GM19035 (cell line): ENCODE measurements around the gene CPA2.

Source experiments
- ATAC-seq: cut with Tn5 transposase; IDR thresholded peaks from one replicate; pipeline ENCODE4 v1.9.1; 2021; ENCODE audit not compliant: unreplicated experiment

Gene CPA2

DNA sequence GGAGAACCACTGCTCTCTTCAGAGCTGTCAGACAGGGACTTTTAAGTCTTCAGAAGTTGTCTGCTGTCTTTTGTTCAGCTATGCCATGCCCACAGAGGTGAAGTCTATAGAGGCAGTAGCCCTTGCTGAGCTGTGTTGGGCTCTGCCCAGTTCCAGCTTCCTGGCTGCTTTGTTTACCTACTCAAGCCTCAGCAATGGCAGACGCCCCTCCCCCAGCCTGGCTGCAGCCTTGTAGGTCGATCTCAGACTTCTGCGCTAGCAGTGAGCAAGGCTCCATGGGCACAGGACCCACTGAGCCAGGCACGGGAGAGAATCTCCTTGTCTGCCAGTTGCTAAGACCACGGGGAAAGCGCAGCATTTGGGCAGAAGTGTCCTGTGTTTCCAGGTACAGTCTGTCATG, 12.1 kb upstream of the CPA2 start:
- ATAC-seq = no peak

DNA sequence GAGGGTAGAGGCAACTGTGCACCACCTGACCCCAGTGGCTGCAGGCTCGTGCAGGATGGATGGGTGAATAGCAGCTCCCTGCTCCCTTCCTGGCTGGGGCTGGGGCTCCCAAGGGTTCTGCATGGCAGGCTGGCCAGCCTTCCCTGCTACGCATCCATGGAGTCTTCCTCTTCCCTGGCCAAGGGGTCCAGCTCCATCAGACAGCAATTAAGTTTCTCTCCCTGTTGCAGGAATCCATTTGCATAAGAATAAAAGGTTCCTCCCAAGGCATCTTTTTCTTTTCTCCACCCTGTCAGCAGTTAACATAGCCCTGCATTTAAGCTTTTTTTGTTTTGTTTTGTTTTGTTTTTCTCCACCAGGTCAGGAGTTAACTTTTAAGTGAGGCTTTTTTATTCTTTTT, 10.0 kb upstream of the CPA2 start:
- ATAC-seq = no peak

DNA sequence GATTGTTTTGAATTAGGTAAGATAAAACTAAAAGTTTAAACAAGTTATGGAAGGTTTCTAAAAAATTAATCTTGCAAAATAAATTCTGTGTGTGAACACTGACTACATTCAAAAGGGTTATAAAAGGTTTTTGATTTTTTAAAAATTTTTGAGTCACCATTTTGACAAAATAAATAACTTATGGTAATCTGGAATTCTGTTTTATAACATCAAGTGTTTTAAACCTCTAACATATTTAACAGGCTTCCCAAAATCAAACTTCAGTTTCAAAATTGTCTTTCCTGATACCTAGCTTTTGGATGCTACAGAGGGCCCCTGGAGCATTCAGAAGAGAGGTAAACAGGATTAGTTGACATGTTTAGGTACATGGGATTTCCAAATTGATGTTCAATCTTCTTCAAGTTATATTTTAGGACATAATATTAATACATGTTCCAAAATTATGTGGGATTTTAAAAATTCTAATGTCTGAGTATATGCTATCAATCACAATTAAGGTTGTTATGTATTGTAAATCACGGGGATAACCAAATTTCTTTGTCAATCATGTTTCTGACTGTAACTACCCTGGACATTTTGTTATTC, 8.1 kb upstream of the CPA2 start:
- ATAC-seq = no peak

DNA sequence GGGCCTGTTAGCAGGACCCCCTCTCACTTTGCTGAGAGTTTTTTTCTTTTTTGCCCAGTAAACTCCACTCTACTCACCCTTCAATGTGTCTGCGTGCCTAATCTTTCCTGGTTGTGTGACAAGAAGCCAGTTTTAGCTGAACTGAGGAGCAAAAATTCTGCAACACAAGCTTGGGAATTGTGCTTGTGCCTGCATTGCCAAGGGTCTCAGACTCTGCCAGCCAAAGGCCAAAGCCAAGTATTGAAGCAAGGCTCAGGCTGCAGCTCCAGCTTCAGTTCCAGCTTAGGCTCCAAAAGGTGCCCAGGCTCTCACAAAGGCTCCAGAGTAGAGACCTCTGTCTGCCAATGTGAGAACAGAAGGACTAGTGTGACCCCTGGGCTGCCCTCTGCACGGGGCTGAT, 4.2 kb upstream of the CPA2 start:
- ATAC-seq = no peak

- ATAC-seq = no peak
Observed at GRCh38 chr7:130263130-130263529, 3.5 kb upstream of the CPA2 start.

DNA sequence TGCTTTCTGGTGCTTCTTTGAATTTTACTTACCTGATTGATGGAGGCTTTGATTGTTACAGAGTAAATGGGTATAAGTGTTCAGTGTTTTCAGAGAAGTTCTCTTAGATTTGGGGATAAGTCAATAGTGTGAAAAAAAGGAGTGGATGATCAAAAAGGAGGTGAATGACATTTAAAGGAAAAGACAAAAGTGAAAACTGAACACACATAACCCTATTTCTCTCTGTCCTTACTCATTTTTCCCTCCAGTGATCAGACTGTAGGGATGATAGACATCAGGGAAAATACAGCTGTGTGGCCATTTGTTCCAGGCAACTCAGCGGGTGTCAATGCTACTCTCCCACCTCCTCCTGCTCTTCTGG, 278 bp downstream of the CPA2 start:
- no peak for ATAC-seq

DNA sequence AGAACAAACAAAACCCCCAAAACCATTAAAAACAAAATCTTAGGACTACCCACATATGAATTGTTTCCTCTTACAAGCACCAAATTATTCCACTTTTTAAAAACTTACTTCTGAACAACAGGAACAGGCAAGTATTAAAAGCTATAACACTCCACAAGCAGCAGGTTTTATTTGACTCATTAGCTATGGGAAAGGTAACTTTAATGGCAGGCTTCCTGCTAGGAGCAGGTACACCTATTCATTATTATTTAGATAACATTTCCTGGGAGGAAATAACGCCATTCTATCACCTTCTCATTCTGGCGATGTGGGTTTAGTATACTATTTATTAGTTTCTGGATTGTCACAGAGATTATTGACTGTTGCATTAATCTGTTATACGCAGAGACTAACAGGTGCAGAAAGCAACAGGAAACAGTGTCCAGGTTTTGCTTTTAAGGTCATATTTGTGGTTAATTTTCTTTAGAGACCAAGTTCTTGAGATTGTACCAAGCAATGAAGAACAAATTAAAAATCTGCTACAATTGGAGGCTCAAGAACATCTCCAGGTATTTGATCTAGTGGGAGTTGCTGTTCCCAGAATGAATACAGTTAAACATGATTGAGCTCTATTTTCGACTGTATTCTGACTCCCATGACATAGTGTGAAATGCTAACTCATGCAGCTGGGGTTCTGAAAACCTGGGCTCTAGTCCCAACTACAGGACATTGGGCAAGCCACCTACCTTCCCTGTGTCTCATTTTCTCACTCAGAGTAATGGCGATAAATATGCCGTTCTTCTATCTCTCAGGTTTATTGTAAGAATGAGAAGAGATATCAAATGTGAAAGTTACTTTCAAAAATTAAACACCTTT, 2.0 kb downstream of the CPA2 start:
- ATAC-seq = no peak

DNA sequence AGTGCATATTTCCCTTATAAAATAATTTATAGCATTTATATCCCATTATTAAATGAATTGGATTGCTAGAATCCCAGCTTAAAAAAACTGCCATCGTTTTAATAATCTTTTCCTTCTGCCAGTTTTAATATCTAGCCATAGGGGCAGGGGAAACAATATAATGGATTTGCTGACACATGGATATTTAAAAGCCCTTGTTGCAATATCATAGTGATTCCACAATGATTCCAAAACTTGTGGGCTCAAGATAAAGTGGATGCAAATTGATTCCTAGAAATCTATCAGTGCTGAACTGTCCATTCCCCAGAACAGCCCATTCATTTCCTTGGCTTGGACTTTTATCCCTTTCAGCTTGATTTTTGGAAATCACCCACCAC, 2.6 kb downstream of the CPA2 start:
- ATAC-seq = no peak

DNA sequence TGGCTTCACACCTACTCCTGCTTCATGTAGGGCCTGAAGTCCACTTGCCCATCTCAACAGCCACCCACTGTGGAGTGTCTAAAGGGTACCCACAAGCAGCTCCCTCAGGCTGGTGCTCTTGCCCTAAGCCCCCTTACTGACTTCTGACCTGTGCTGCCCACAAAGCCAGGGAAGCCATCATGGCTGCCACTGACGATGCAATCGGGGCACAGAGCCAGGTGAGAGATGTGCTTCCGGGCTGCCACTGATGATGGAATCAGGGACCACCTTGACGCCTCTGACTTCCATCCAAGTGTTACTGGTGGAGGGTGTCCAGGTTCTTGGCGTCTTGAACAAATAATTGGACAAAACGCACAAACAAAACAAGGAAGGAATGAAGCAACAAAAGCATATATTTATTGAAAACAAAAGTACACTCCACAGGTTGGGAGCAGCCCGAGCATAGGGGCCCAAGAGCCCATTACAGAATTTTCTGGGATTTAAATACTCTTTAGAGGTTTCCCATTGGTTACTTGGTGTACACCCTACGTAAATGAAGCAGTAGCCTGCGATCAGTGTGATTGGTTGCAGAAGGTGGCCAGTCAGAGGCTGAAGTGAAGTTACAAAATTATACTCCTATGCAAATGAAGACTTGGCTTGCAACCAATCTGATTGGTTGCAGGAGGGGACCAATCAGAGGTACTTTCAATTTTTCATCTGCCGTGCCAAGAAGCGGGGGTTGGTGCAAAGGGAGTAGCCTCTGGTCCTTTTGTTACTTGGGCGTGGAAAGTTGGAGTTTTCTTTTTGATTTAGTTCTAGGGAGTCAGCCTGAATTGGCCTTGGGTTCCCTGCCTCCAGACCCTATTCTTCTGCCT, 4.5 kb downstream of the CPA2 start:
- no peak for ATAC-seq

- no peak for ATAC-seq
Observed at GRCh38 chr7:130272381-130273080, 5.9 kb downstream of the CPA2 start.

DNA sequence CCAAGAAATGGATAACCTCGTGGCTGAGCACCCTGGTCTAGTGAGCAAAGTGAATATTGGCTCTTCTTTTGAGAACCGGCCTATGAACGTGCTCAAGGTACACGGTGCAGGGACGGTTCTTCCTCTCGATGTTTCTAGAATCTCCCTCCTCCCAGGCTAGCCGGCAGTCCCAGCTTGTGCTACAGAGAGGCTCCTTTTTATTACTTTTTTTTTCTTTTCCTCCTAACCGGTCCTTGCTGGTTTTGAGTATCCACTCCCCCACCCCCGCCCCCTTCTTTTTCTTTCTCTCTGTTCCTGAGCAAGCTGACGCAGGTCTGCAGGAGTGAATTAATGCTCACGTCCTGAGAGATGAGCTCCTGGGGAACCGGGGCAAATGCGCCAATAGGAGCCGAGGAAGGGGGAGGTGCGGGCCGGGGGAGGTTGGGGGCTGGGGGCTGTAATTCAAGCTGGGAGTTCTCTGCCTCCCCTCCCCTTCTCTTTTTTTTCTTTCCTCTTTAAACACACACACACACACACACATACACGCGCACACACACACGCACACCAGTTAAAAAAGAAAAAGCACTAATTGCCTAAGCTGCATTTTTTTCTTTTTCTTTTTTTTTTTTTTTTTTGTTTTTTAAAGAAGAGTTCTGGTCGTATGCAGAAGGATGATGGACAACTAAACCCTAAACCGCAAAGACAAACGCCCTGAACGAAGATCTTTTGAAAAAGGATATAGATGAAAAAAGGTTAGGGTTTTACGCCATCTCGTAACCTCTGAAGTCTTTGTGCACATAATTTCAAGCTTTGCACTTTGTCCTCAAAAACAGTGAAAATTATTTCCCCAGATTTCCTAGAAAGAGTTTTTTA, 6.6 kb downstream of the CPA2 start:
- ATAC-seq = no peak

DNA sequence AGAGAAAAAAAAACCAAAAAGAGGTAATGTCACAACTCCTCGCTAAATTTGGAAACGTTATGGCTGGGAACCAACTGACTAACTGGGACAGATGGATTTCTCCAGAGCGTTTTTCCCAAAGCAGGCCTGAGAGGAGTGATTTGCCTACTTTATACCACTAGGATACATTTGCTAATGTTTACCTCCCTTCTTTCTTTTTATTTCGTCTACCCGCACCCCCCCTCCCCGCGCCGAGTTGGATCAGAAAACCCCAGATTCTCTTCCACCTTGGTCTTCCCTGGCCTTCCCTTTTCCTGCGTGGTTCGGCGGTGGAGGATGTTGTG, 7.2 kb downstream of the CPA2 start:
- no peak for ATAC-seq

GRCh38 chr7:130274296-130274695, 7.6 kb downstream of the CPA2 start:
- ATAC-seq = no peak

- ATAC-seq = no peak
Observed at GRCh38 chr7:130274983-130275591, 8.4 kb downstream of the CPA2 start.

DNA sequence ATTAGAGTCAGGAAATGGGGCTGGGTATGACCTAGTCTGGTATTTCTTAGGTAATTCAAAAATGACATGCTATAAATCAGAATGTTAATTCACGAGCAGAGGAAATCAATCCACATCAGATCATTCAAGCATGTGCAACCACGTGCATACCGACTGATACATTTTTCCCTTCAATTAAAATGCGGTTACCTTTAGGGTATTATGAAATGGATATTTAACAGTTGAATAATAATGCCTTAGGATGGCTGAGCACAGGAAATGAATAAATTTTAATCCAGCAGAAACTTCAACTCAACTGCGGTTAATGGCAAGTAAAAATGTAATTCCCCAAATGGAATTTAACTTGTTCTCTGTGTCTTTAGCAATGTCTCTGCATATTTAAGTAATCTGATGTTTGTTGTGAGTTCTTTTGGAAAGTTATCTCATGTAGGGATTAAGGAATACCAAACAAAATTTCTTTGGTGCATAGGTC, 9.2 kb downstream of the CPA2 start:
- no peak for ATAC-seq

GRCh38 chr7:130276796-130277762, 10.4 kb downstream of the CPA2 start:
- no peak for ATAC-seq

DNA sequence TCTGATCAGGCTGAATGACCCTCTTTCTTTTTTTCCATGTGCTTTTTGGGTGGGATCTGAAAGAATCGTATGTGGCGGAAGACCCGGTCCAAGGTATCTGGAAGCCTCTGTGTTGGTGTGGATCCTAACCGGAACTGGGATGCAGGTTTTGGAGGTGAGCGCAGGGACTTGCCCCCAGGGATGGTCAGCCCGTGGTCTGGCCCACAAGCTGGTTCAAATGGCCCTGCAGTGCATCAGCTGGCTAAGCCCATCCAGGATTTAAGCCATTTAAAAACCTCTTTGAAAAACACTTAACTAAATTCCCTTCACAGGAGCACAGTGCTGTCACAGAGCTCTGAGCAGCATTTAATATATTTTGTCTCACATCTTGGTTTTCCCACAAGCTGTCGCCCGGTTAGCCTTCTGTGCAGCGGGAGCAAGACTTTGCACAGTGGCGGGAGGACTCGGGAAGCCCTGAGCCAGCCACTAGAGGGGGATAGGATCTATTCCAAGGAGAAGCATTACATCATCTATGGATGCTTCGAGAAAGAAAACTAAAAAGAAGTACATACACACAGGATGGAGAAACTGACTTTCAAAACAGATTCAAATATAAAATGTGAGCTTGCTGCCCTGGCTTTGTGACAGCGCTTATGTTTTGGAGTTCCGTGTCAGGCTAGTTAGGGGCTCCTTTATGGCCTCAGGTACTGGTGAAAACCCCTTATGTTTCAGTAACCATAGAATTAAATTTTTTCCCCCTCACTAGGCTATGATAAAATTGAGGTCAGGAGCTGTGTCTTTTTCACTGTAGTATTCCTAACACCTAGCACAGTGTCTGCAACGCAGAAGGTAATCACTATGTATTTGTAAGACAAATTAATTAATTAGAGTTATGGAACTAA, 11.3 kb downstream of the CPA2 start:
- ATAC-seq = no peak

DNA sequence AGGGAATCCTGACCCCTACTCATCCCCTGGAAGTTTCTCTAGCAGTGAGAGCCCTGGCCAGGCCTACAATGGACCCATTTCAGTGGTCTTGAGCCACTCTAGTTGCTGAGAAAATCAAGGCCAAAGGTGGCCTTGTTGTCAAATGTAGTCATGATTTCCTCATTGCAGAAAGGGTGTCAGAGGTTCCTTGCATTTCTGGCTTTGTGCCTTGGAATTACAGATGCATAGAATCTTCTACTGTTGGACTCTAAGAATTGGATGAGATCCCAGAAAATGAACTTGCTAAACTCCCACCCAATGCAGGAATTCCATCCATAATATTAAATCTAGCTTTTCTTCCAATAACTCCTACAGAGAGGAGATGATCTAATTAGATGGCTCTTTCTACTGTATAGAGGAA, 12.2 kb downstream of the CPA2 start:
- ATAC-seq = no peak
